GM21529 (cell line): Measurements from ENCODE around the gene CATSPERZ.

ENCODE experiments used
- ATAC-seq: cut with Tn5 transposase; IDR thresholded peaks from one replicate; pipeline ENCODE4 v1.9.1; 2021; ENCODE audit not compliant: unreplicated experiment

Gene CATSPERZ

GRCh38 chr11:64299847-64300648 lies at the start of gene CATSPERZ:
Gene CATSPERZ, plus strand, starts transcription at chr11:64300358. Its CDS starts 53 bp downstream, at chr11:64300411.
- no peak for ATAC-seq

- no peak for ATAC-seq
Observed at GRCh38 chr11:64250415-64251015, 49.6 kb upstream of the CATSPERZ start.

GRCh38 chr11:64251016-64251752 lies 49.0 kb upstream of the CATSPERZ start, which contains the start of gene PLCB3:
Gene PLCB3, plus strand, starts transcription at chr11:64251530. Its CDS starts 120 bp downstream, at chr11:64251650.
- ATAC-seq = peak; percentile 43

GRCh38 chr11:64251753-64252002 lies 48.5 kb upstream of the CATSPERZ start:
- ATAC-seq = no peak

GRCh38 chr11:64252003-64252872 lies 47.9 kb upstream of the CATSPERZ start:
- ATAC-seq = no peak

- no peak for ATAC-seq
Observed at GRCh38 chr11:64253043-64253442, 47.1 kb upstream of the CATSPERZ start.

- no peak for ATAC-seq
Observed at GRCh38 chr11:64253481-64253880, 46.7 kb upstream of the CATSPERZ start.

GRCh38 chr11:64254326-64254725 lies 45.8 kb upstream of the CATSPERZ start:
- no peak for ATAC-seq

GRCh38 chr11:64255135-64256128 lies 44.7 kb upstream of the CATSPERZ start:
- ATAC-seq = no peak

- no peak for ATAC-seq
Observed at GRCh38 chr11:64256300-64256699, 43.9 kb upstream of the CATSPERZ start.

- no peak for ATAC-seq
Observed at GRCh38 chr11:64258356-64258755, 41.8 kb upstream of the CATSPERZ start.

- ATAC-seq = no peak
Observed at GRCh38 chr11:64258946-64259532, 41.1 kb upstream of the CATSPERZ start.

- ATAC-seq = no peak
Observed at GRCh38 chr11:64259533-64260067, 40.6 kb upstream of the CATSPERZ start.

- no peak for ATAC-seq
Observed at GRCh38 chr11:64260147-64260708, 39.9 kb upstream of the CATSPERZ start.

GRCh38 chr11:64261556-64262080 lies 38.5 kb upstream of the CATSPERZ start:
- no peak for ATAC-seq

GRCh38 chr11:64262271-64263002 lies 37.7 kb upstream of the CATSPERZ start:
- no peak for ATAC-seq

- no peak for ATAC-seq
Observed at GRCh38 chr11:64263021-64263946, 36.9 kb upstream of the CATSPERZ start.
